ENCODE measurements around the gene GSC2. TPM values are rescaled to one million over a fixed set of nuclear protein-coding genes. Genes with fewer than 3 reads are reported as not detected.

The GSC2 gene
- total RNA-seq, 2 donors from 2014 or later = not detected

GRCh38 chr22:19105867-19106802, 44.0 kb downstream of the GSC2 start:
- TF ChIP-seq CTCF (IDR thresholded peaks at IDR 0.05) = no peak
- Histone ChIP-seq H3K9me3 (no peaks in the 10 kb centered on the region), H3K27ac (no peak overlapping the region), H3K4me1 (ENCODE audit: control insufficient read depth in 1 of 2, low read depth in 2 of 2) (peaks cover 19 to 30% of the 10 kb centered on the region in 2 donors), H3K27me3 (replicated peaks; ENCODE audit: insufficient read depth) (no peaks in the 10 kb centered on the region), H3K4me3 (no peak overlapping the region), H3K36me3 (no peaks in the 10 kb centered on the region)
- DNase-seq (ENCODE audit: low spot score) (no peak), ATAC-seq (ENCODE audit: insufficient number of reproducible peaks, low FRiP score, low read depth) (no peak)

GRCh38 chr22:19105456-19105855, 44.6 kb downstream of the GSC2 start:
- no peaks in the 10 kb centered on the region for H3K9me3 ChIP-seq
- peaks cover 16 to 30% of the 10 kb centered on the region in 2 donors for H3K4me1 ChIP-seq (ENCODE audit: control insufficient read depth in 1 of 2, low read depth in 2 of 2)
- H3K36me3 ChIP-seq = no peaks in the 10 kb centered on the region
- no peak overlapping the region for H3K27ac ChIP-seq
- TF ChIP-seq CTCF (IDR thresholded peaks at IDR 0.05) = no peak
- no peaks in the 10 kb centered on the region for H3K27me3 ChIP-seq (replicated peaks; ENCODE audit: insufficient read depth)
- no peak overlapping the region for H3K4me3 ChIP-seq
- ATAC-seq (ENCODE audit: insufficient number of reproducible peaks, low FRiP score, low read depth) (no peak), DNase-seq (ENCODE audit: low spot score) (no peak)

- Histone ChIP-seq H3K4me1 (ENCODE audit: control insufficient read depth in 1 of 2, low read depth in 2 of 2) (peaks cover 7 to 18% of the 10 kb centered on the region in 2 donors), H3K36me3 (no peaks in the 10 kb centered on the region), H3K27me3 (replicated peaks; ENCODE audit: insufficient read depth) (no peaks in the 10 kb centered on the region), H3K27ac (no peak overlapping the region), H3K9me3 (no peaks in the 10 kb centered on the region), H3K4me3 (no peak overlapping the region)
- no peak for TF ChIP-seq CTCF (IDR thresholded peaks at IDR 0.05)
- ATAC-seq (ENCODE audit: insufficient number of reproducible peaks, low FRiP score, low read depth) (no peak), DNase-seq (ENCODE audit: low spot score) (no peak)
Measured at GRCh38 chr22:19103880-19104821, 45.9 kb downstream of the GSC2 start.

- Histone ChIP-seq H3K4me1 (ENCODE audit: control insufficient read depth in 1 of 2, low read depth in 2 of 2) (peaks cover 0 to 10% of the 10 kb centered on the region in 2 donors), H3K36me3 (no peaks in the 10 kb centered on the region), H3K27ac (no peak overlapping the region), H3K27me3 (replicated peaks; ENCODE audit: insufficient read depth) (no peaks in the 10 kb centered on the region), H3K4me3 (no peak overlapping the region), H3K9me3 (no peaks in the 10 kb centered on the region)
- ATAC-seq (ENCODE audit: insufficient number of reproducible peaks, low FRiP score, low read depth) (no peak), DNase-seq (ENCODE audit: low spot score) (no peak)
- no peak for TF ChIP-seq CTCF (IDR thresholded peaks at IDR 0.05)
Measured at GRCh38 chr22:19098157-19098556, 51.9 kb downstream of the GSC2 start.

GRCh38 chr22:19097518-19097917, 52.6 kb downstream of the GSC2 start:
- H3K9me3 ChIP-seq = no peaks in the 10 kb centered on the region
- H3K36me3 ChIP-seq = no peaks in the 10 kb centered on the region
- H3K27ac ChIP-seq = no peak overlapping the region
- ATAC-seq (ENCODE audit: insufficient number of reproducible peaks, low FRiP score, low read depth) = no peak
- H3K4me3 ChIP-seq = no peak overlapping the region
- no peak for DNase-seq (ENCODE audit: low spot score)
- no peak for TF ChIP-seq CTCF (IDR thresholded peaks at IDR 0.05)
- no peaks in the 10 kb centered on the region for H3K27me3 ChIP-seq (replicated peaks; ENCODE audit: insufficient read depth)
- peaks cover 0 to 13% of the 10 kb centered on the region in 2 donors for H3K4me1 ChIP-seq (ENCODE audit: control insufficient read depth in 1 of 2, low read depth in 2 of 2)

Measured in thoracic aorta (tissue), 2 donors.